HEK293 (cell line): ENCODE results near the gene LRRC74B.
A peak's percentile ranks its signal among the peaks of the same experiment; 100 is the strongest.

ENCODE experiments used
- CTCF ChIA-PET: fragments of 350-600 bp; formaldehyde crosslinking; extraction: SDS; loops from one replicate; lab custom pipeline; 2021; ENCODE audit warnings: antibody characterized with exemption; lab: Yijun Ruan, JAX
- POLR2A ChIA-PET: fragments of 300-600 bp; formaldehyde crosslinking; extraction: SDS; loops from one replicate; lab custom pipeline; 2020; ENCODE audit warnings: antibody characterized with exemption, inconsistent platforms; lab: Yijun Ruan, JAX
- H3K27ac ChIP-seq: fragments of 200-500 bp; sonication (Bioruptor generic); 2 replicates; pipeline ENCODE4 v1.5.1; 2014; ENCODE audit warnings: low read depth, low read length, control low read depth, inconsistent platforms; ENCODE audit errors: extremely low read depth
- H3K36me3 ChIP-seq, 2 experiments: fragments of 200-500 bp in 1 of 2; sonication (Bioruptor generic) in 1 of 2; 1 replicate in 1 of 2; 2 replicates in 1 of 2; pipeline ENCODE4 v1.5.1; 2014 to 2017; ENCODE audit warnings: inconsistent platforms in 2 of 2, low read length in 2 of 2; ENCODE audit not compliant: control insufficient read depth in 2 of 2, insufficient read depth in 1 of 2
- H3K4me1 ChIP-seq: fragments of 200-500 bp; sonication (Bioruptor generic); 2 replicates; pipeline ENCODE4 v1.5.1; 2014; ENCODE audit warnings: mild to moderate bottlenecking, low read length, inconsistent platforms; ENCODE audit not compliant: control insufficient read depth, insufficient read depth
- H3K4me3 ChIP-seq: 2 replicates; pipeline ENCODE4 v1.5.1; 2011; ENCODE audit warnings: low read depth, mild to moderate bottlenecking, control low read depth, low read length, moderate library complexity
- H3K9me3 ChIP-seq: fragments of 200-500 bp; sonication (Bioruptor generic); 2 replicates; pipeline ENCODE4 v1.5.1; 2014; ENCODE audit warnings: low read depth, low read length, inconsistent platforms; ENCODE audit not compliant: control insufficient read depth, insufficient read depth
- EGR2 ChIP-seq: fragments of 450-650 bp; formaldehyde crosslinking; IDR thresholded peaks from 2 replicates; pipeline ENCODE4 v1.5.1; 2016; ENCODE audit warnings: low read depth, missing biosample characterization, missing genetic modification characterization
- KLF10 ChIP-seq: fragments of 450-650 bp; IDR thresholded peaks from 2 replicates; pipeline ENCODE4 v1.5.1; 2018; ENCODE audit warnings: missing biosample characterization, mild to moderate bottlenecking, missing genetic modification characterization
- YY1 ChIP-seq: fragments of 450-650 bp; formaldehyde crosslinking; IDR thresholded peaks from 2 replicates; pipeline ENCODE4 v1.5.1; 2018; ENCODE audit warnings: missing biosample characterization, missing genetic modification characterization
- ZFP3 ChIP-seq: fragments of 450-650 bp; formaldehyde crosslinking; IDR thresholded peaks from 2 replicates; pipeline ENCODE4 v1.5.1; 2016; ENCODE audit warnings: low read depth, missing biosample characterization, missing genetic modification characterization
- ZNF10 ChIP-seq: fragments of 450-650 bp; formaldehyde crosslinking; IDR thresholded peaks from 2 replicates; pipeline ENCODE4 v1.5.1; 2017; ENCODE audit warnings: missing biosample characterization, missing genetic modification characterization
- ZNF112 ChIP-seq: fragments of 450-650 bp; formaldehyde crosslinking; IDR thresholded peaks from 2 replicates; pipeline ENCODE4 v1.5.0; 2017; ENCODE audit warnings: missing biosample characterization, missing genetic modification characterization
- ZNF140 ChIP-seq: fragments of 450-650 bp; formaldehyde crosslinking; IDR thresholded peaks from 2 replicates; pipeline ENCODE4 v1.5.1; 2016; ENCODE audit warnings: missing biosample characterization, missing genetic modification characterization
- ZNF214 ChIP-seq: fragments of 450-650 bp; formaldehyde crosslinking; IDR thresholded peaks from 2 replicates; pipeline ENCODE4 v1.5.1; 2017; ENCODE audit warnings: missing biosample characterization, mild to moderate bottlenecking, missing genetic modification characterization, borderline replicate concordance
- ZNF391 ChIP-seq: fragments of 450-650 bp; formaldehyde crosslinking; IDR thresholded peaks from 2 replicates; pipeline ENCODE4 v1.5.1; 2016; ENCODE audit warnings: low read depth, missing biosample characterization, missing genetic modification characterization, borderline replicate concordance
- ZNF423 ChIP-seq: fragments of 450-650 bp; formaldehyde crosslinking; IDR thresholded peaks from 2 replicates; pipeline ENCODE4 v1.5.1; 2016; ENCODE audit warnings: missing biosample characterization, missing genetic modification characterization
- ZNF433 ChIP-seq: fragments of 450-650 bp; formaldehyde crosslinking; IDR thresholded peaks from 2 replicates; pipeline ENCODE4 v1.5.1; 2016; ENCODE audit warnings: missing biosample characterization, missing genetic modification characterization, low read depth
- ZNF510 ChIP-seq: fragments of 450-650 bp; formaldehyde crosslinking; IDR thresholded peaks from 2 replicates; pipeline ENCODE4 v1.5.1; 2018; ENCODE audit warnings: mild to moderate bottlenecking, missing genetic modification characterization, missing biosample characterization; ENCODE audit not compliant: insufficient replicate concordance
- ZNF529 ChIP-seq: fragments of 450-650 bp; formaldehyde crosslinking; IDR thresholded peaks from 2 replicates; pipeline ENCODE4 v1.5.1; 2017; ENCODE audit warnings: missing genetic modification characterization, missing biosample characterization; ENCODE audit not compliant: insufficient replicate concordance
- ZNF530 ChIP-seq: fragments of 450-650 bp; formaldehyde crosslinking; IDR thresholded peaks from 2 replicates; pipeline ENCODE4 v1.5.1; 2016; ENCODE audit warnings: low read depth, missing biosample characterization, missing genetic modification characterization
- ZNF658 ChIP-seq: fragments of 450-650 bp; formaldehyde crosslinking; IDR thresholded peaks from 2 replicates; pipeline ENCODE4; 2016; ENCODE audit warnings: missing biosample characterization, missing genetic modification characterization
- ZNF660 ChIP-seq: fragments of 450-650 bp; IDR thresholded peaks from 2 replicates; pipeline ENCODE4 v1.5.1; 2018; ENCODE audit warnings: missing biosample characterization, mild to moderate bottlenecking, missing genetic modification characterization
- ZNF664 ChIP-seq: fragments of 450-650 bp; formaldehyde crosslinking; IDR thresholded peaks from 2 replicates; pipeline ENCODE4 v1.5.1; 2016; ENCODE audit warnings: missing biosample characterization, missing genetic modification characterization
- ZNF776 ChIP-seq: fragments of 450-650 bp; formaldehyde crosslinking; IDR thresholded peaks from 2 replicates; pipeline ENCODE4 v1.5.0; 2017; ENCODE audit warnings: missing biosample characterization, missing genetic modification characterization, borderline replicate concordance
- ZNF791 ChIP-seq: fragments of 450-650 bp; formaldehyde crosslinking; IDR thresholded peaks from 2 replicates; pipeline ENCODE4 v1.5.1; 2016; ENCODE audit warnings: missing biosample characterization, missing genetic modification characterization
- TF ChIP-seq, protein P1 (sequence below): fragments of 450-650 bp; formaldehyde crosslinking; conservative IDR thresholded peaks from 2 replicates; pipeline ENCODE4 v1.5.1; 2016; ENCODE audit warnings: low read depth, missing biosample characterization, missing genetic modification characterization
- TF ChIP-seq, protein P2 (sequence below): fragments of 450-650 bp; formaldehyde crosslinking; IDR thresholded peaks from 2 replicates; pipeline ENCODE4 v1.5.1; 2016; ENCODE audit warnings: missing biosample characterization, missing genetic modification characterization
- TF ChIP-seq, protein P3 (sequence below): fragments of 450-650 bp; formaldehyde crosslinking; IDR thresholded peaks from 2 replicates; pipeline ENCODE4 v1.5.1; 2017; ENCODE audit warnings: missing biosample characterization, missing genetic modification characterization

The LRRC74B gene

DNA sequence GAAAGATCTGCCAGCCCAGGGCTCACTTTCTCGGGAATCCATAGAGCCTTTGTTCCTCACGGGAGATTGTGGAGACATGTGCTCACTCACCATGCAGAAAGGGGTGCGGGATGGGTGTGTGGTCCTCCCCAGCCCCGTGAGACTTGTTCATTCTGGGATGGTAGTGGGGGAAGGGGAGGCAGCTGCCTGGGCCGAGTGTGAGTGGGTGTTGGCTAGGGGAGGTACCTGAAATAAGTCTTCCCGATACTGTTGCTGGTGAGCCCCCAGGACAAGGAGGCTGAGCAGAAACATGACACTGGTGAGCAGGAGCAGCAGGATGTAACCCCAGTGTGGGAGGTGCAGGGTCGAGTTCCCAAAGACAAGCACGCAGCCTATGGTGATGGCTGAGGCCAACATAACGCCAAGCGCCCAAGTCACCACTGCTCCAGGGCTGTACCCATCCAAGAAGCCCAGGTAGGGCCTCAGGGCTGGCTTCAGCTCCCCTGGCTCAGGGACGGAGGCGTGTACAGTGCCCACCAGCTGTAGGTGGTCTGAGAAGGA lies 16.2 kb upstream of the LRRC74B start:
- Histone ChIP-seq H3K9me3 (no peaks in the 10 kb centered on the region), H3K4me3 (no peak overlapping the region), H3K36me3 (no peaks in the 10 kb centered on the region), H3K27ac (no peak overlapping the region), H3K4me1 (no peaks in the 10 kb centered on the region)
- ChIA-PET POLR2A (interaction anchor here (1.3 kb wide), 1 partner anchor 28 kb away, joined by 3 read pairs; the partner anchor contains the start of gene THAP7), CTCF (interaction anchor here (1.2 kb wide), 1 partner anchor 9 kb away, joined by 3 read pairs; no protein-coding TSS in a partner anchor)
- no peak for TF ChIP-seq ZNF214 (tag by site-specific recombination)
- 0 out of 2 replicates have a peak, but pooled peaks have one; percentile 34 for TF ChIP-seq EGR2

DNA sequence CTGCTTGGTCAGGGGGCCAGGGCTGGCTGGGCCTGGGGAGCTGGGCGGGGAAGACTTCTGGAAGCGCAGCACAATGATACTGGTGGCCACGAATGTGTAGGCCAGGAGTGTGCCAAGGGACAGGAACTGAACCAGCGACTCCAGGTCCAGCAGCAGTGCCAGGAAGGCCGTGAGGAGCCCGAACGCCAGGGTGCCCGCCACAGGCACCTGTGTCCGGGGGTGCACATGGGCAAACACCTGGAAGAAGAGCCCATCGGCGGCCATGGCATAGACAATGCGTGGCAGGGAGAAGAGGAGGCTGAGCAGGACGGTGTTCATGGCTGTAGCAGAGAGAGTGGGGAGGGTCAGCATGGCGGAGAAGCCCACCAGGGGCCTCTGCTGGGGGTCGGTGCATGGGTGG lies 15.7 kb upstream of the LRRC74B start:
- ChIA-PET POLR2A (interaction anchor here (1.3 kb wide), 1 partner anchor 28 kb away, joined by 3 read pairs; the partner anchor contains the start of gene THAP7), CTCF (interaction anchor here (1.2 kb wide), 1 partner anchor 9 kb away, joined by 3 read pairs; no protein-coding TSS in a partner anchor)
- no peaks in the 10 kb centered on the region for H3K36me3 ChIP-seq
- H3K27ac ChIP-seq, result no peak overlapping the region
- H3K4me1 ChIP-seq, result no peaks in the 10 kb centered on the region
- TF ChIP-seq ZNF10 (tag by site-specific recombination) (no peak), ZNF391 (tag by site-specific recombination) (no peak), KLF10 (tag by site-specific recombination) (no peak), ZNF112 (tag by site-specific recombination) (no peak), YY1 (tag by site-specific recombination) (no peak), ZNF530 (tag by site-specific recombination) (no peak), ZNF791 (tag by site-specific recombination) (no peak), ZNF660 (tag by site-specific recombination) (no peak), ZNF664 (tag by site-specific recombination) (no peak), ZNF529 (tag by site-specific recombination) (no peak), ZNF140 (no peak), ZNF776 (tag by site-specific recombination) (no peak), ZNF510 (tag by site-specific recombination) (no peak), ZNF658 (tag by site-specific recombination) (no peak), ZNF423 (no peak), ZFP3 (tag by site-specific recombination) (no peak), ZNF433 (tag by site-specific recombination) (no peak)
- TF ChIP-seq, protein P1, sequence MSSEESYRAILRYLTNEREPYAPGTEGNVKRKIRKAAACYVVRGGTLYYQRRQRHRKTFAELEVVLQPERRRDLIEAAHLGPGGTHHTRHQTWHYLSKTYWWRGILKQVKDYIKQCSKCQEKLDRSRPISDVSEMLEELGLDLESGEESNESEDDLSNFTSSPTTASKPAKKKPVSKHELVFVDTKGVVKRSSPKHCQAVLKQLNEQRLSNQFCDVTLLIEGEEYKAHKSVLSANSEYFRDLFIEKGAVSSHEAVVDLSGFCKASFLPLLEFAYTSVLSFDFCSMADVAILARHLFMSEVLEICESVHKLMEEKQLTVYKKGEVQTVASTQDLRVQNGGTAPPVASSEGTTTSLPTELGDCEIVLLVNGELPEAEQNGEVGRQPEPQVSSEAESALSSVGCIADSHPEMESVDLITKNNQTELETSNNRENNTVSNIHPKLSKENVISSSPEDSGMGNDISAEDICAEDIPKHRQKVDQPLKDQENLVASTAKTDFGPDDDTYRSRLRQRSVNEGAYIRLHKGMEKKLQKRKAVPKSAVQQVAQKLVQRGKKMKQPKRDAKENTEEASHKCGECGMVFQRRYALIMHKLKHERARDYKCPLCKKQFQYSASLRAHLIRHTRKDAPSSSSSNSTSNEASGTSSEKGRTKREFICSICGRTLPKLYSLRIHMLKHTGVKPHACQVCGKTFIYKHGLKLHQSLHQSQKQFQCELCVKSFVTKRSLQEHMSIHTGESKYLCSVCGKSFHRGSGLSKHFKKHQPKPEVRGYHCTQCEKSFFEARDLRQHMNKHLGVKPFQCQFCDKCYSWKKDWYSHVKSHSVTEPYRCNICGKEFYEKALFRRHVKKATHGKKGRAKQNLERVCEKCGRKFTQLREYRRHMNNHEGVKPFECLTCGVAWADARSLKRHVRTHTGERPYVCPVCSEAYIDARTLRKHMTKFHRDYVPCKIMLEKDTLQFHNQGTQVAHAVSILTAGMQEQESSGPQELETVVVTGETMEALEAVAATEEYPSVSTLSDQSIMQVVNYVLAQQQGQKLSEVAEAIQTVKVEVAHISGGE, result no peak
- TF ChIP-seq, protein P2, sequence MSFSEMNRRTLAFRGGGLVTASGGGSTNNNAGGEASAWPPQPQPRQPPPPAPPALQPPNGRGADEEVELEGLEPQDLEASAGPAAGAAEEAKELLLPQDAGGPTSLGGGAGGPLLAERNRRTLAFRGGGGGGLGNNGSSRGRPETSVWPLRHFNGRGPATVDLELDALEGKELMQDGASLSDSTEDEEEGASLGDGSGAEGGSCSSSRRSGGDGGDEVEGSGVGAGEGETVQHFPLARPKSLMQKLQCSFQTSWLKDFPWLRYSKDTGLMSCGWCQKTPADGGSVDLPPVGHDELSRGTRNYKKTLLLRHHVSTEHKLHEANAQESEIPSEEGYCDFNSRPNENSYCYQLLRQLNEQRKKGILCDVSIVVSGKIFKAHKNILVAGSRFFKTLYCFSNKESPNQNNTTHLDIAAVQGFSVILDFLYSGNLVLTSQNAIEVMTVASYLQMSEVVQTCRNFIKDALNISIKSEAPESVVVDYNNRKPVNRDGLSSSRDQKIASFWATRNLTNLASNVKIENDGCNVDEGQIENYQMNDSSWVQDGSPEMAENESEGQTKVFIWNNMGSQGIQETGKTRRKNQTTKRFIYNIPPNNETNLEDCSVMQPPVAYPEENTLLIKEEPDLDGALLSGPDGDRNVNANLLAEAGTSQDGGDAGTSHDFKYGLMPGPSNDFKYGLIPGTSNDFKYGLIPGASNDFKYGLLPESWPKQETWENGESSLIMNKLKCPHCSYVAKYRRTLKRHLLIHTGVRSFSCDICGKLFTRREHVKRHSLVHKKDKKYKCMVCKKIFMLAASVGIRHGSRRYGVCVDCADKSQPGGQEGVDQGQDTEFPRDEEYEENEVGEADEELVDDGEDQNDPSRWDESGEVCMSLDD, result no peak
- TF ChIP-seq, protein P3, sequence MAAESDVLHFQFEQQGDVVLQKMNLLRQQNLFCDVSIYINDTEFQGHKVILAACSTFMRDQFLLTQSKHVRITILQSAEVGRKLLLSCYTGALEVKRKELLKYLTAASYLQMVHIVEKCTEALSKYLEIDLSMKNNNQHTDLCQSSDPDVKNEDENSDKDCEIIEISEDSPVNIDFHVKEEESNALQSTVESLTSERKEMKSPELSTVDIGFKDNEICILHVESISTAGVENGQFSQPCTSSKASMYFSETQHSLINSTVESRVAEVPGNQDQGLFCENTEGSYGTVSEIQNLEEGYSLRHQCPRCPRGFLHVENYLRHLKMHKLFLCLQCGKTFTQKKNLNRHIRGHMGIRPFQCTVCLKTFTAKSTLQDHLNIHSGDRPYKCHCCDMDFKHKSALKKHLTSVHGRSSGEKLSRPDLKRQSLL, result no peak
- TF ChIP-seq, all 188 proteins: peak for 0
- Histone ChIP-seq H3K4me3 (no peak overlapping the region), H3K9me3 (no peaks in the 10 kb centered on the region)
